GM12874 (cell line): ENCODE data around the gene PCDHA12.

Experiments used
- TF ChIP-seq, protein P1 (sequence below): IDR thresholded peaks from 2 replicates; pipeline ENCODE4 v1.5.1; 2011; ENCODE audit warnings: low read depth, mild to moderate bottlenecking, control low read depth, low read length, moderate library complexity; ENCODE audit not compliant: insufficient read depth

PCDHA12 gene

DNA sequence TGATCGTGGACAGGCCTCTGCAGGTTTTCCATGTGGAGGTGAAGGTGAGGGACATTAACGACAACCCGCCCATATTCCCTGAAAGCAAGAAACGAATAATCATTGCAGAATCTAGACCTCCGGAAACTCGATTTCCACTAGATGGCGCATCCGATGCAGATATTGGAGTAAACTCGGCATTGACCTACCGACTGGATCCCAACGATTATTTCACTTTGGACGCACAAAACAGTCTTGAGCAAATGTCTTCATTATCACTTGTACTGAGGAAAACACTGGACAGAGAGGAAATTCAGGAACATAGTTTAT, 7.4 kb downstream of the PCDHA12 start:
- TF ChIP-seq, protein P1, sequence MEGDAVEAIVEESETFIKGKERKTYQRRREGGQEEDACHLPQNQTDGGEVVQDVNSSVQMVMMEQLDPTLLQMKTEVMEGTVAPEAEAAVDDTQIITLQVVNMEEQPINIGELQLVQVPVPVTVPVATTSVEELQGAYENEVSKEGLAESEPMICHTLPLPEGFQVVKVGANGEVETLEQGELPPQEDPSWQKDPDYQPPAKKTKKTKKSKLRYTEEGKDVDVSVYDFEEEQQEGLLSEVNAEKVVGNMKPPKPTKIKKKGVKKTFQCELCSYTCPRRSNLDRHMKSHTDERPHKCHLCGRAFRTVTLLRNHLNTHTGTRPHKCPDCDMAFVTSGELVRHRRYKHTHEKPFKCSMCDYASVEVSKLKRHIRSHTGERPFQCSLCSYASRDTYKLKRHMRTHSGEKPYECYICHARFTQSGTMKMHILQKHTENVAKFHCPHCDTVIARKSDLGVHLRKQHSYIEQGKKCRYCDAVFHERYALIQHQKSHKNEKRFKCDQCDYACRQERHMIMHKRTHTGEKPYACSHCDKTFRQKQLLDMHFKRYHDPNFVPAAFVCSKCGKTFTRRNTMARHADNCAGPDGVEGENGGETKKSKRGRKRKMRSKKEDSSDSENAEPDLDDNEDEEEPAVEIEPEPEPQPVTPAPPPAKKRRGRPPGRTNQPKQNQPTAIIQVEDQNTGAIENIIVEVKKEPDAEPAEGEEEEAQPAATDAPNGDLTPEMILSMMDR, result no peak

DNA sequence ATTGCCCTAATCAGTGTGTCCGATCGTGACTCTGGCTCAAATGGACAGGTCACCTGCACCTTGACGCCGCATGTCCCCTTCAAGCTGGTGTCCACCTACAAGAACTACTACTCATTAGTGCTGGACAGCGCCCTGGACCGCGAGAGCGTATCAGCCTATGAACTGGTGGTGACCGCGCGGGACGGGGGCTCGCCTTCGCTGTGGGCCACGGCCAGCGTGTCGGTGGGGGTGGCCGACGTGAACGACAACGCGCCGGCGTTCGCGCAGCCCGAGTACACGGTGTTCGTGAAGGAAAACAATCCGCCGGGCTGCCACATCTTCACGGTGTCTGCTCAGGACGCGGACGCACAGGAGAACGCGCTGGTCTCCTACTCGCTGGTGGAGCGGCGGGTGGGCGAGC, 8.3 kb downstream of the PCDHA12 start:
- TF ChIP-seq, protein P1, result no peak

DNA sequence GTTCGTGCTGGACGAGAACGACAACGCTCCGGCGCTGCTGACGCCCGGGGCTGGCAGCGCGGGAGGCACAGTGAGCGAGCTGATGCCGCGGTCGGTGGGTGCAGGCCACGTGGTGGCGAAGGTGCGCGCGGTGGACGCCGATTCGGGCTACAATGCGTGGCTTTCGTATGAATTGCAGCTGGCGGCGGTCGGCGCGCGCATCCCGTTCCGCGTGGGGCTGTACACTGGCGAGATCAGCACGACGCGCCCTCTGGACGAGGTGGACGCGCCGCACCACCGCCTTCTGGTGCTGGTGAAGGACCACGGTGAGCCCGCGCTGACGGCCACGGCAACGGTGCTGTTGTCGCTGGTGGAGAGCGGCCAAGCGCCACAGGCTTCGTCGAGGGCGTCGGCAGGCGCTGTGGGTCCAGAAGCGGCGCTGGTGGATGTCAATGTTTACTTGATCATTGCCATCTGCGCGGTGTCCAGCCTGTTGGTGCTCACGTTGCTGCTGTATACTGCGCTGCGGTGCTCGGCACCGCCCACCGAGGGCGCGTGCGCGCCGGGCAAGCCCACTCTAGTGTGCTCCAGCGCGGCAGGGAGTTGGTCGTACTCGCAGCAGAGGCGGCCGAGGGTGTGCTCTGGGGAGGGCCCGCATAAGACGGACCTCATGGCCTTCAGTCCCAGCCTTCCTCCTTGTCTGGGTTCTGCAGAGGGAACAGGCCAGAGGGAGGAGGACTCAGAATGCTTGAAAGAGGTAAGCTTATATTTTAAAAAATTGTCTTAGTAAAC, 9.0 kb downstream of the PCDHA12 start:
- TF ChIP-seq, protein P1, result no peak

DNA sequence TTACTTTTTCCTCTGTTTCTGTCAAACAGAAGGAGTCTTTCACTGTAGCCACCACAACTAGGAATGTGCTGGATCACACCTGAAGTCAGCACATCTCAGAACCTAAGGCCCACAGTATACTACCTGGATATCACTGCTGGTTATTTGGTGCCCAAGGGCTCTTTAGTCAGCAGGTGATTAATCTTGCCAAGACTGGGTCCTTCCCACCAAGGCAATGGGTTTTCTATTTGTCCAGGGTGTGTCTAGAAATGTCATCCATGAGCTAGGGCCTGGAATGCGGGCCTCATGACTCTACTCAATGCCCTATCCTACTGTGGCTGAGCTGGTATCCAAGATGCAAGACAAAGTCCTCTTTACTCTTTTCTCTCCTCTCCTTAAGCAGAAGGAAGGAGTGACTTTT, 41.2 kb downstream of the PCDHA12 start:
- TF ChIP-seq, protein P1, result no peak

DNA sequence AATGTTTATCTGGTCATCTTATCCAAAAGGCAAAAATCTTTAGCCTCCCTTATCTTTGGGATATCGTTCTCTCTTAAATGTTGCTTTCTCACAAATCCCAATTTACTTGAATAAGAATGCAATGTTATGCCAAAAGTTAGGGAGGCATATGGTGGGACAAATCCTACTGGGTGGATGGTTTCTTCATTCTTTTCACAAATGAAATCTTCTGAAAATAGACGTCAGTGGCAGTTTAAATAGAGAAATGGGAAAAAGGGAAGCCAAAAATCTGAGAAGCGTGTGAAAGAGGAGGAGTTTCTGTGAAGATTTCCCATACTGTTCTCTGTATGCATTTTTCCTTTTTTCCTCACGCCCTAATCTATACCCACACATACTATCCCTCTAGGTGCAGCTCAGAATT, 48.5 kb downstream of the PCDHA12 start:
- TF ChIP-seq, protein P1, result no peak

DNA sequence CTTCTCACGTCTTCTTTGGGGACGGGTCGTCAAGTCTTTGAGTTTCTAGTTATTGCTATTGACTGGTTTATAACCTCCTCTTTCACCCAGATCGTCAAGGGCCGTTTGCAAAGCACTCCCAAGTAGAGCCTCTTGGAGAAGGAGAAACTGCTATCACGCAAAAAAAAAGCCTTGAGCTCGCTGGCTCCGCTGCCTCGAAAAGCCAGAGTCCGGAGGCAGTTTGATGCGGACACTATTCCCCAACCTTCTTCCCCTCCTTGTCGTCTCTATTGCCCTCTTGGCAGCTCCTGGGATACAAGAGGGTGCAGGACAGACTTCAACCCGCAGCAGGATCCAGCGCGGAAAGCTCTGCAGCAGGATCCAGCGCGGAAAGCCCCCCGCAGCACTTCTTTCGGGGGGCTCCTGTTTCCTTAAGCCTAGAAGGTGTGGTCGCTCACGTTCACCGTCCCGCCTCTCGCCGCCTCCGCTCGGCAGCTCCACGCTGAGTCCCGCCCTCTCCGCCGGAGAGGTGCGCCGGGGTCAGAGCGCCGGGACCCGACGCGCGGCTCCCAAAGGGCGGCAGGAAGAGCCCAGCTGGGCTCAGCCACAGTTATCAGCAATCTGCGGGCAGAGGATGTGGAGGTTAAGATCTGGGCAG, 50.8 kb downstream of the PCDHA12 start, which contains the start of gene PCDHAC1:
Gene PCDHAC1, plus strand, starts transcription at position 494 of the 637 bp plus-strand sequence. CDS start 594 bp downstream, outside the sequence.
- TF ChIP-seq, protein P1, result no peak

DNA sequence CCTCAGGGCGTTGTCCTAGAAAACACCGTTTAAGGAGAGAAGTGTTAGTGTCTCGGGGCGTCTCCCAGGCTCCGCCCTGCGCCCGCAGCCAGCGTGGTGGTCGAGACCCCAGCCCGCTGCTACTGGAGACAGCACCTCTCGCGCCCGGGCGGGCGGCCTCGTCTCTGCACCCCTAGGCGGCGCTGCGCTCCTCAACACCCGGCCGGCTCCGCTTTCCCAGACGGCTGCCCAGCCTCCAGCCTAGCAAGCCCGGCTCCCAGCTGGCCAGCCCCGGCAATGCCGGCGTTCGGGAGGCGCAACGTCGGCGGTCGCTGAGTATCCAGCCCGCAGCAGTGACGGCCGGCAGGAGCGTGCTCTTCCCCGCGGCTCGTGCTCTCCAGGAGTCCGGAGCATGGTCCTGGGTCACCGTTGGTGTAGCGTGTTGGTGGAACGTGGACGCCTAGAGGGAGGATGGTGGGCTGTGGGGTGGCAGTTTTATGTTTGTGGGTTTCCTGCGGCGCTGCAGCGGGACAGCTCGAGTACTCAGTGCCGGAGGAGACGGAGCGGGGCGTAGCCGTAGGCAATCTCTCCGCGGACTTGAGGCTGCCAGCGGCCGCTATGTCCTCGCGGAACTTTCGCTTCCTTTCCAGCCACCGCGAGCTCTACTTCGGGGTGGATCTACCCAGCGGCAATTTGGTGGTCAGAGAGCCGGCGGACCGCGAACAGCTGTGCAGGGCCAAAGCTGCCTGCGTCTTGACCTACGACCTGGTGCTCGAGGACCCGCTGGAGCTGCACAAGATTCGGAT, 51.5 kb downstream of the PCDHA12 start:
- TF ChIP-seq, protein P1, result 0 out of 2 replicates have a peak, but pooled peaks have one; percentile 3
